NCI-H1930 (cell line): Measurements from ENCODE around the gene TMEM44.

Source experiments
- DNase-seq, 2 experiments: peaks; one replicate each; lab custom pipeline; 2025; lab: John Stamatoyannopoulos, UW

Gene TMEM44

DNA sequence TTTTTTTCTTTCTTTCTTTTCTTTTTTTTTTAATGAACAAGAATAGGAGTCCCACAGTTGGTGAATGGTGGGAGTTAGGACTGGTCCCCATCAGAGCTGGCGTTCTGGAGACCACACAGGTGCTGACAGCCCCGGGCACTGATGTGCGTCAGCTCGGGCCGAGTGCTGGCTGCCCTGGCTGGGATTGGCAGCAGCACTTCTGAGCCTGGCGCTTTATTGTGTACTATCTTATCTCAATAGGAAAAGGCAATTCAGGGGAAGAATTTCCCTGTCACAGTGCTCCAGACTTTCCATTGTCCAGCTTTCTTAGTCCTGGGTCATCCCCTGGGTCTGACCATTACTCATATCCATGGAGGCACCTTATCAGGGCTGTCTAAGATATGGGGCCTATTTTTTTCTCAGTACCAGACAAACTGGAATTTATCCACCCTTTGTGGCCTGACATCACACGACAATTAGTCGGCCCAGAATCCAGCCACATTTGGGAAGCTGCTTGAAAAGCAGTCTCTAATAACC, 54.1 kb downstream of the TMEM44 start:
- DNase-seq = no peak

DNA sequence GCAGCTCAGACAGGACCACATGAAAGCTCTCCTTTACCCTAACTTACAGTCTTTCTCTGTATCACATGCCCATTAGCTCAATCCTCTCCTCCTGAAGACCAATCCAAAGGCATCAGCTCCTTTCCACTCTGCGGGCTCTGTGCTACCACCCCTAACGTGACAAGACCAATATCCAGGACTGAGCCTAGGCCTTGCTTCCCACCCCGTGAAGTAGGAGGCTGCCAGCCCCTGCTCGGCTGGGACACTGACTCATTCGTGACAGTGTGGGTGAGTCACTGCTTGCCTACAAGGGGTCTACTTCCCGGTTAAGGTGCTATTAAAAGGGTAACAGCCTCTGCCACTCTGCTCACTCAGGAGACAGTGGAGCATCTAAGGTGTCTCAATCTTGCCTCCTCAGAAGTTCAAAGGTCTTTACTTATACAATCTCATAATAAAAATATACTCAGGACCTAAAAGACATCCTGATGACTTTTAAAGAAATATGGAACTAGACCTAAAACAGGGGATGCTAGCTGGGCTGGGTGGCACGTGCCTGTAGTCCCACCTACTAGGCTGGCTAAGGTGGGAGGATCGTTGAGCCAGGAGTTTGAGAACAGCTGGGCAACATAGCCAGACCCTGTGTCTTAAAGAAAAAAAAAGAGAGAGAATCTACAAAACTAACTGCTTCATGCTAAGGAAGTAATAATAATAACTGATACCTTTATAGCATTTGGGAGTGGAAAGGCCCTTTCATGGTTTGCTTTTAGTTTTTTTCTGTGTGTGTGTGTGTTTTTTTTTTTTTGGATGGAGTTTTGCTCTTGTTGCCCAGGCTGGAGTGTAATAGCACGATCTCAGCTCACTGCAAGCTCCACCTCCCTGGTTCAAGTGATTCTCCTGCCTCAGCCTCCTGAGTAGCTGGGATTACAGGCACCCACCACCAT, 55.0 kb downstream of the TMEM44 start:
- DNase-seq = no peak

DNA sequence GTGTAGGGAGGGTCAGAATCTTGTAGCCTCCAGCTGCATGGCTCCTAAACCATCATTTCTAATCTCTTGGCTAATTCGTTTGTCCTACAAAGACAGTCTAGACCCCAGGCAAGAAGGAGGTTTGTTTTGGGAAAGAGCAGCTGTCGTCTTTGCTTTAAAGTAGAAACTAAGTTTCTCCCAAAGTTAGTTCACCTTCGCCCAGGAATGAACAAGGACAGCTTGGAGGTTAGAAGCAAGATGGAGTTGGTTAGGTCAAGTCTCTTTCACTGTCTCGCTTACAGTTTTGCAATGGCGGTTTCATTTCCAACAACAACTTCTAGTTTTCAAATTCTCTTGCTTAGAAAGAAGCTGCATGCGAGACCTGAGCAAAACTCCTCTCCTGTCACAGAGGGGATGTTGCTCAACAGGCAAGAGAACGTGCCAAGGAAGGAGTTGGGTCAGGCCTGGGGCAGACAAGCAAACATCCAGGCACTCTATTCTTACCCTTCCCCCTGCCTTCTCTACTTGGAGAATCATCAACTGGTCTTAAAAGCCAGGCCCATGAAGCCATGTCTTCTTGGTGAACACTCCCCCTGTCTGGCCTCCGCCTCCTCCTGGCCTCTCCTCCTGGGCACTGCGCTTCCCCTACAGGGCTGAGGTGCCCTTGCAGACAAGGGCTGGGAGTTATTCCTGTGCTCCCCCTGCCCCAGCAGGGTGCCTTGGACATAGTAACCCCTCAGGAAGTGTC, 57.6 kb downstream of the TMEM44 start:
- DNase-seq = no peak

DNA sequence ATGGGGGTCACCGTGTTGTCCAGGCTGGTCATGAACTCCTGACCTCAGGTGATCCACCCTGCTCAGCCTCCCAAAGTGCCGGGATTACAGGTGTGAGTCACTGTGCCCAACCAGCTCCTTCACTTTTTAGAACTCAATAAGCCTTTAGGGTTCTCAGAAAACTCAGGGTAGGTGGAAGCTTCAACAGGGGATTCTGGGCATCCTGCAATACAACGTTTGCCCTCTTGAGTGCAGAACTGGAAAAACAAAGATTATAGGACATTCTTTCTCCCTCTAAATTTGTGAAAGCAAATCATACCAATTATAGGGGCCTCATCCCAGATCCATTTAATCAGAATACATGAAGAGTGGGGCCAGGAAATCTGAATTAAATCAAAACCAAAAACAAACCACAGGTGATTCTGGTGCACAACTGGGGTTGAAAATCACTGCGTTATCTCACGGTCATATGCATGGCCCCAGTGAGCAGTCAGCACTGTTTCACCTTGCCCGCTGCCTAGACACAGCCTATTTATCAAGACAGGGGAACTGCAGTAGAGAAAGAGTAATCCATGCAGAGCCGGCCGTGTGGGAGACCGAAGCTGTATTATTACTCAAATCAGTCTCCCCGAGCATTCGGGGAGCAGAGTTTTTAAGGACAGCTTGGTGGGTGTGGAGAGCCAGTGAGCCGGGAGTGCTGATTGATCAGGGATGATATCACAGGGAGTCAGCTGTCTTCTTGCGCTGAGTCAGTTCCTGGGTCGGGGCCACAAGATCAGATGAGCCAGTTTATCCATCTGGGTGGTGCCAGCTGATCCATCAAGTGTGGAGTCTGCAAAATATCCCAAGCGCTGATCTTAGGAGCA, 58.4 kb downstream of the TMEM44 start:
- no peak for DNase-seq

DNA sequence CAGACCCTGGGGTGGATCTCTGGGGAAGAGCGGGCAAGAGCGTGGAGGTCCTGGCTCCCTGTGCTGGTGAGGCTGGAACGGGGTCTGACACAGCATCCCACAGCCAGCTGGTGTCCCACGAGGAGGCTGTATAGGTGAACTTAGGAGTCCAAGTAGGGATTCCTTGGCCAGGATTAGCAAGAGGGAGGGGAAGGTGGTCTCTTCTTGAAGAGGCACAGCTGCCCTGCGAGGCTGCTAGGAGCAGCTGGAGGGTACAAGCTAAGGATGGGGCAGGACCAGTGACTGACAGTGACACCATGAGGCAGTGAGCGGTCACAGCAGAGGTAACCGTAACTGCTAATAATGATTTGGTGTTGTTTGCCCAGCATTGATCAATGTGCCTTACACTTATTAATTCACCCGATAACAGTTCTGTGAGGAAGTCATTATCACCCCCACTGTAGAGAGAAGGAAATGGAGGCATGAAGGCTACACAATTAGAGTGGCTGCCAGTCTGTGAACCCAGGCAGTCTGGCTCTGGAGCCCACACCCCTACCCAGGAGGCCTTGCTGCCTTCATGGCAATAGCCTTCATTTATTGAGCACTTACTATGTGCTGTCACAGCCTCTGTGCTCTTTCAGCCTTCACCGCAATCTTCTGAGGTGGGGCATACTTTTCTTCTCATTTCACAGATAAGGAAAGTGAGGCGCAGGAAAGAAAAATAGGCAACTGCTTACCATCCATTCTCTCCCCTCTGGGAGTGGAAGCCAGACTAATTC, 59.4 kb downstream of the TMEM44 start:
- DNase-seq = no peak

DNA sequence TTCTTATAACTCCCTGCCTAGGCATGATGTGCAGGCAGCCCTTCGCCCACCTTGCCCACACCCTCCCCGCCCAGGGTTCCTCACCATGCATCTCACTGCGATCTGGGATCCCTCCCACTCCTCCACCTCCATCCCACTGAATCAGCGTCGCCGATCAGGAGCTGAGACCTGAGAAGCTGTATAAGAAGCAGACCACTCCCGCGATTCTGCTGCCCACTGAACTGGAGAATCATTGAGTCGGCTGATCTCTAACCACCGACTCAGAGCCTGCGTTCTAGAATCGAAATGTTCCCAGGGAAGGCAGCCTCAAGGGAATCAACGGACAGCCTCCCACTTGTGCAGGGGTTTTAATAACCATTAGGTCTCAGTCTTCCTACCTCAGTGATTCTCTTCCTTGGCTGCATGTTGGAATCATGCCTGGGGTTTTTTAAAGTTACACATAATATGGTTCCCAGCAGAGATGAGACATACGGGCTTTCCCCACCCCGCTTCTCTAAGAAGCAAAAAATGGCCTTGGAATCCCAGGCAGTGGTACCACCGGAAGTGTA, 60.2 kb downstream of the TMEM44 start:
- no peak for DNase-seq

DNA sequence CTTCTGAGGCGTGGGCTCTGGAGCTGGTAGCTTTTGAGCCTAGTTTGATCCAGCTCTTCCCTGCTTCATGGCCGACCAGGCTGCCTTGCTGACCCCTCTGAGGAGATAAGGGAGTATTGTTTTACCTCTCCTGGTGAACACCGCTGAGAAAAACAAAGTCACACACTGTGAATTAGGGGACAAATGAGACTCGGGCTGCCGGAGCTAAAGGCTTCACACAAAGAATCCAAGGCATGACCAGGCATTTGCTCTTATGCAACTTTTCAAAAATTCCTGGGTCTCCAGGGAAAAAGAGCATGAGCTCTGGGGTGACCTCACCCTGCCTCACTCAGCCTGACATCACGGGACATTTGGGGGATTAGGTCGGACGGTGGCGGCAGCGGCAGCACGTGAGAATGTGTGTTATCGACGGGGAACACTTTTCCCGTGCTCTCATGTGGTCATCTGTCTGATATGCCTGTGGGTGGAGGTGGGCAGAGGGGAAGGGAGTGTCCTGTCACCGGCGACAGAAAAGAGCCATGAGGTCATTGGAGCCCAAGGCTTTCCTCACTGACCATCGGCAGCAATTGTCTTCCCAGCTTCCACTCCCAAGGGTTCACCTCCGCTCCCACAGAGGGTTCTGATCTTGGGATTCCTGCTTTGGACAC, 61.0 kb downstream of the TMEM44 start:
- DNase-seq = no peak

DNA sequence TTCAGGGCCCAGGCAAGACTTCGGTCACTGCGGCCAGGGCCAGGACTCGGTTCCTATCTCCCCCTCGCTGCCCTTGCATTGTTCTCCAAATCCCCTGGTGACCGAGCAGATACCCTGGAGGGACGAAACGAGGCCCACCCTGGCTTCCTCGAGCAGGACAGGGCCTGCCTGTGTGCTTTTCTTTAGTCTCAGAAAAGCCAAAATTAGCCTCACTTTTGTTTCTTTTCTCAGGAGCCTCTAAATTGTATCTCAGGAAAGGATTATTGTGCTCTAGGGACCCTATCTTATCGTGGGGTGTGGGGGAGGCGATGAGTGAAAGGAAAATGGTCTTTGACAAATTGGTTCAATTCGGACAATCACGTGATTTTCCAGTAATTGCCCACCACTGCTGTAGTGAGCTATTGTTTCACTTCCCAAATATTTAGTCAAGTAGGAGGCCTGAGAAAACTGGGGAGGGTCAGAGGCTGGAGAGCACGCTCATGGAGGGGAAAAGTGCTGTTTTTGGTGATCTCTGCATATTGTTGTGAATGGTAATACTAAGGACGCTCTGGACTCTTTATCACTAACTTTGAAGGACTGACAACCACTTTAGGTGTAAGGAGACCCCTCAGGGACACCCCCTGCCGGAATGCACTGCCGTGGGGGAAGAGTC, 61.6 kb downstream of the TMEM44 start:
- DNase-seq = no peak

DNA sequence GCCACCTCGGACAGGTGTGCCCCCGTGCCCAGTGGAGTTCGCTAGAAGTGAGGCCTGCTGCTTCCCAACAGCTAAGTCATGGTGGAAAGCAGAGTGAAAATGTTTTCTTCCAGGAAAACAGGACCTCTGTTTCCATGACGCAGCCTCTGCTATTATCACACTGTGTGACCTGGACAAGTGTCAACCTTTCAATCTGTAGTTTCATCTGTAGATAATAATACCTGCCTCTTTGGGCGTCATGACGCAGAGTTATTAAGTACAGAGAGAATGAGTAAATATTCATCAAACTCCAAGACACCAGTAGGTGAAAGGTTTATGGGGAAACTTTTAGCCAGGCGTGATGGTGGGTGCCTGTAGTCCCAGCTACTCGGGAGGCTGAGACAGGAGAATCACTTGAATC, 62.3 kb downstream of the TMEM44 start:
- DNase-seq = no peak

DNA sequence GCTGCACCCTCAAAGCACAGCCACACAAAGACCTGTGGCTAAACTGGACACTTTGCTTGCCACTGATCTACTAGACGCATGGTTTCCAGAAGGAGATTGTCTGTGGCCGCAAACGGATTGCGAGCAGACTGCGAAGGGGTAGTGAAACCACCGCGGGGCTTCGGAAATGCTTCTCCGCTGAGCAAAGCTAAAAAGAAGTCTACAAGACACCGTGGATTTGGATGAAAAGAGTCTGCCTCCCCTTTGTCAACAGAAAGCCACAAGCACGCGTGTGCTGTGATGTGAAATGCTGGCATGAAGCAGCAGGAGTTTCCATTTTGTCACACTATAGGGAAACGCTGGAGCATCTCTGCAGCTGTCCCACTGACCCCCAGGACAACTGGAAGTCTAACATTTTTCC, 63.0 kb downstream of the TMEM44 start:
- DNase-seq = no peak

DNA sequence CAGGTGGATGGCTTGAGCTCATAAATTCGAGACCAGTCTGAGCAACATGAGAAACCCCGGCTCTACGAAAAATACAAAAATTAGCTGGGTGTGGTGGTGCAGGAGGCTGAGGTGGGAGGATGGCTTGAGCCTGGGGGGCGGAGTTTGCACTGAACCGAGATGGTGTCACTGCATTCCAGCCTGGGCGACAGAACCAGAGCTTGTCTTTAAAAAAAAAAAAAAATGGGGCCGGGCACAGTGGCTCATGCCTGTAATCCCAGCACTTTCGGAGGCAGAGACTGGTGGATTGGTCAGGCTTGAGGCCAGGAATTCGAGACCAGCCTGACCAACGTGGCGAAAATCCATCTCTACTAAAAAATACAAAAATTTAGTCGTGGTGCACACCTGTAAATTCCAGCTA, 64.0 kb downstream of the TMEM44 start:
- DNase-seq = no peak

DNA sequence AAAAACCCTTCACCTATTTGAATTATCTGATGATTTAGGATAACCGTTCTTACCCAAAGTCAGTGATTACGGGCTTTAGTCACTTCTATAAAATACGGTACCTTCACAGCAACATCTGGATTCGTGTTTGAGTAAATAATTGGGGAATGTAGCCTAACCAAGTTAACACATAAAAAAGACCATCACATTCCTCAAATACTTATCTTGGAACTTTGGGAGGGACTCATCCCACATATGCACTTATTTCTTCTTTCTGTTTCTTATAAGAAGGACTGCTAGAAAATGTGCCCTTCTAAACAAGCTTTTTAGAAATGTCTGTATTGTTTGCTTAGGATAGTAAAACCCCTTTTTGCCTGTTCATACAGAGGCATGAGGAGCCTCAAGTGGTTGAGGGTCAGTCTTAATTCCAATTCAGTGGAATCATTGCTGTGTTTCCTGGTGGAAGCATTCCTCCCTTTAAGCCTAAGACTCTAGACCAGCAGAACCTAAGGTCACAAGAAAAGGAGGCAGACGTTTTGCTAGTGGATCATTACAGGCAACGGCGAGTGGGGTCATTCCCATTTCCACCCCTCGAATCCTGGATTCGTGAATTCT, 67.5 kb downstream of the TMEM44 start:
- no peak for DNase-seq

DNA sequence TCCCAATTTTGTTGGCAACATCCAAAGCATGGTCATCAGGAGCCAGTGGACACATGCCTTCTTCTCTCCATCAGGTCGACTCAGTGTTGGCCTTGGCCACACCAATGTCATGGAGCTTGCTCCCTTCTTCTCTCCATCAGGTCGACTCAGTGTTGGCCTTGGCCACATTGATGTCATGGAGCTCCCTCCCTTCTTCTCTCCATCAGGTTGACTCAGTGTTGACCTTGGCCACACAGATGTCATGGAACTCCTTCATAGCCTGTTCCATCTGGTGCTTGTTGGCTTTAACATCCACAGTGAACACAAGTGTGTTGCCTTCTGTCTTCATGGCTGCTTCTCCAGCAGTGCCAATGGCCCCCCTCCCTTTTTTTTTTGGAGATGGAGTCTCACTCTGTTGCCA, 70.2 kb downstream of the TMEM44 start:
- DNase-seq = no peak

DNA sequence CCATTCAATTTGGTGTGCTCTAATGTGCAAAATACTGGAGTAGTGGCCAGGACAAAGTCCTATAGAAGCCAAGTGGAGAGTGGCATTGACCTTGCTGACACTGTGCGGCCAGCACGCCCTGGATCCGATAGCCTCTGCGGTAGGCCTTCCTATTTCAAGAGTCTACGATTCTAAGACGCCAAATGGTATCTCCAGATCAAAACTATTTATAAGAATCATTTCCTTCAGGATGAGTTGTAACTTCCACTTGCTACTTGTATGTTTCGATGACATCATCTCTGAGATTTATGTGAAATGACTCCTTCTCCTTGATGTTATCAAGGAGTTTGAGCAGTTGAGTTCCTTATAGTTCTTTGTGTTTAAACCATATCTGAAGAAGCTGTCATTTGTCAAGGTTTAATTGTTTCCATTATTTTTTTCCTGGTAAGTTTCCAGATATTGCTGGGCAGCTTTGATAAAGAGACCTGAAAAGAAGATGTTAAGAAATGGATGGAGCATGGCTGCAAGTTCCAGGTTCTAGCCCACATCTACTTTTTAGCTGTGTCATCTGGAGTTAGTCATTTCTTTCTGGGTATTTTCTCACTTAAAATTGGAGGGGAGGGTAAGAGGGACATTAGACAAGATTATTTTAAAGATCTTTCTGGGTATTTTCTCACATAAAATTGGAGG, 71.8 kb downstream of the TMEM44 start:
- no peak for DNase-seq

DNA sequence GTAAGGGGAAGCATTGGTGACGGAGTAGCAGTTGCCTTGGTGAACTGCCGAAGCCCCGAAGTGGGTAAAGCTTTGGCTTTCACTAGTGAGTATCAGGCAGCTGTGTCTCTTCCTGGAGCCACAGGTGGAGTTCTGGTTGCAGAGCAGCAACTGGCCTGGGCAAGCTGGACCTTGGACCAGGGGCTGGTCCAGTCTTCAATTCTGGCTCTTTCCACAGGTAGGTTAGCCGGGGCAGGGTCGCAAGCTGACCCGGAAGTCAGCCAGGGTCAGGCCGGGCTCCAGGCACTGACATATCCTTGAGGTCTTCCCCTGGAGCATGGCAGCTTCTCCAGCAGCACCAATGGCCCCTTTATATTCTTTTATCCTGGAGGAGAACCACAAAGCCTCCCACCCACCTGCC, 73.2 kb downstream of the TMEM44 start:
- no peak for DNase-seq

DNA sequence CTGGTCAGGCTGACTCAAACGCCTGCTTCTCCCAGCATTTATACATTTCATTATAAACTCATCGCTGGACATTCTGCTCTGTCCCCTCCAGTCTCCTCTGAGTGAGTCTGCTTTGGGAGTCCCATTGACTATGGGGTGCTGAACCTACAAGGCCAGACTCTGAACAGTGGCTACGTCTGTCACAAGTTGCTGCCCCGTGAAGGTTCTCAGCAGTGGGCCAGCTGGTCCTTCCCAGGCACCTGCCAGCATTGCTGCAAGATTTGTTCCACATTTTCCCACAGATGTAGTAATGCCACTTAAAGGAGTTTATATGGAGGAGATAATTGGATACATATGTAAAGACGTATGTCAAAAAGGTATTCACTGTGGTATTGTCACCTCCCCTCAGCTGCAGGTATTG, 73.7 kb downstream of the TMEM44 start:
- DNase-seq = no peak

DNA sequence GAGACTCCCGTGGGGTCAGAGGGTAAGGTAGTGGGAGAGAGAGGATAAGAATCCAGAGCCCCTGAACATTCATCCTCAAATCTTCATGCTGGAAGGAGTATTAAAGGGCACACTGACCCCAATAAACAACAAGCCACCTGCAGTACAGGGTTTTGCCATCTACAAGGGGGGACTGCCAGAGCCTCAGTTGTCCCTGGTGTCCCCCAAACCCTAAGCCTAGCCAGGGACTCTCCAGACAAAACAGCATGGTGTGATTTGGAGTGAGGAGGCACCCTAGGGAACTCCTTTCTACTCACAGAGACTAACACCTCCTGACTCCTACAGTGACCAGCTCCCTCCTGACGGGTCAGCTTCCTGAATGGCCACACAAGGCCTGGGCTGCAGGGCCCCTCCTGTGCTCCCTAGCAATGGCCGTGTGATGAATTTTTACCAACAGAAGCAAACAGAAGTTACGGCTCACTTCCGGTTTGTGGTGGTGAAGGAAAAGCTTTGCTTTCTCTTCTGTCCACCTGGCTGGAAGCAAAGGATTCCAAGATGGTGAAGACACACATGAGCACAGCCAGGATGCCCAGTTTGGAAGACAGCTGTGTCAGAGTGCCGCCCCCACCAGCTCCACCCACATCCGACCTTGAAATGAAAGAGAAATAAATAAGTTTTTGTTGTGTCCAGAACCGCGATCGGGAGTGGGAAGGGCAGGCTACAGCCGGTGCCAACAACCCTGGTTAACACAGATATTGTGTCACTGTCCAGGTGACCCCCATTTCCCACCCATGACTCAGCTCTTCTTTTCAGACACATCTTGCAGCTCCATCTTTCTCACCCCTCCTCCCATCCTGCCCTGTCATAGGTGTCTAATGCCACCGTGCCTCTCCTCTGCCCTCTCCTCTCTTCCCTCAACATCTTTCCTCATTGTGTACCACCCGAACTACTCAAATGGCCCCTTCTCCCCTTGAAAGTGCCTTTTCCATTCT, 76.8 kb downstream of the TMEM44 start:
- DNase-seq = no peak
